NOMO-1 treated with dmso at 0.1 percent for 144 hours (cell line): ENCODE measurements around the gene CCL21.

Experiments
- DNase-seq: peaks from one replicate; lab custom pipeline; 2025; ENCODE audit not compliant: unreplicated experiment; lab: John Stamatoyannopoulos, UW

CCL21 gene

GRCh38 chr9:34709196-34709978 is 549 bp downstream of the CCL21 start:
- no peak for DNase-seq

- no peak for DNase-seq
Measured at GRCh38 chr9:34707130-34707529, 2.8 kb downstream of the CCL21 start.

- DNase-seq = peak; percentile 55
Measured at GRCh38 chr9:34701769-34702736, 7.9 kb downstream of the CCL21 start.

- peak; percentile 32 for DNase-seq
Measured at GRCh38 chr9:34701023-34701768, 8.7 kb downstream of the CCL21 start.

GRCh38 chr9:34694811-34695210 is 15.1 kb downstream of the CCL21 start:
- no peak for DNase-seq

- no peak for DNase-seq
Measured at GRCh38 chr9:34693560-34693959, 16.4 kb downstream of the CCL21 start.

- DNase-seq = no peak
Measured at GRCh38 chr9:34691936-34692315, 18.0 kb downstream of the CCL21 start.

- peak; percentile 5 for DNase-seq
Measured at GRCh38 chr9:34690983-34691935, 18.7 kb downstream of the CCL21 start, which contains the start of gene CCL19. Gene CCL19 (minus strand): TSS chr9:34691276. CDS start chr9:34691139, 137 bp downstream.

GRCh38 chr9:34689512-34689911 is 20.4 kb downstream of the CCL21 start:
- no peak for DNase-seq

- DNase-seq = no peak
Measured at GRCh38 chr9:34689116-34689470, 20.8 kb downstream of the CCL21 start.

- no peak for DNase-seq
Measured at GRCh38 chr9:34688329-34689115, 21.4 kb downstream of the CCL21 start.

GRCh38 chr9:34687276-34688030 is 22.5 kb downstream of the CCL21 start:
- no peak for DNase-seq

- DNase-seq = no peak
Measured at GRCh38 chr9:34686732-34687131, 23.2 kb downstream of the CCL21 start.

- no peak for DNase-seq
Measured at GRCh38 chr9:34686231-34686630, 23.7 kb downstream of the CCL21 start.

- DNase-seq = no peak
Measured at GRCh38 chr9:34685591-34685990, 24.3 kb downstream of the CCL21 start.

- no peak for DNase-seq
Measured at GRCh38 chr9:34684816-34685215, 25.1 kb downstream of the CCL21 start.

- DNase-seq = no peak
Measured at GRCh38 chr9:34684145-34684544, 25.8 kb downstream of the CCL21 start.

- DNase-seq = no peak
Measured at GRCh38 chr9:34675869-34676268, 34.1 kb downstream of the CCL21 start.
